H1 (cell line): ENCODE measurements around the gene CBR3. TPM values are rescaled to one million over a fixed set of nuclear protein-coding genes. Genes with fewer than 3 reads are reported as not detected.
A peak's percentile ranks its signal among the peaks of the same experiment; 100 is the strongest.

Experiments used
- CTCF ChIA-PET: fragments of 300-600 bp; sonication (Branson Sonifier 250); formaldehyde crosslinking; loops from one replicate; lab custom pipeline; 2021; ENCODE audit not compliant: partially characterized antibody; lab: Charles Lee
- POLR2A ChIA-PET: fragments of 300-600 bp; sonication (Branson Sonifier 250); formaldehyde crosslinking; loops from one replicate; lab custom pipeline; 2021; ENCODE audit warnings: inconsistent platforms; ENCODE audit not compliant: partially characterized antibody; lab: Charles Lee
- DNase-seq, 2 experiments: peaks; one replicate each; pipeline versions ENCODE4 v3.0.0 to v3.0.0-alpha.2; 2010 to 2022; ENCODE audit warnings: low spot score in 2 of 2, low read depth in 1 of 2, mixed read lengths in 1 of 2
- FAIRE-seq: peaks from 2 replicates; lab custom pipeline; 2011; peaks lifted over from hg19 to GRCh38; lab: Jason Lieb, UNC
- H2AFZ ChIP-seq: 2 replicates; pipeline ENCODE4 v1.8.1; 2012; ENCODE audit warnings: low read length, inconsistent platforms
- H2AK5ac ChIP-seq: 2 replicates; pipeline ENCODE4 v1.6.1; 2013; ENCODE audit warnings: low read depth, low read length
- H2BK120ac ChIP-seq: replicated peaks from 2 replicates; pipeline ENCODE3; 2013; ENCODE audit warnings: low read depth, low read length, inconsistent platforms
- H2BK12ac ChIP-seq: 2 replicates; pipeline ENCODE4 v1.6.1; 2013; ENCODE audit warnings: low read depth, low read length
- H2BK15ac ChIP-seq: 2 replicates; pipeline ENCODE4 v1.6.1; 2013; ENCODE audit warnings: low read length
- H2BK20ac ChIP-seq: 2 replicates; pipeline ENCODE4 v1.6.1; 2013; ENCODE audit warnings: low read length
- H2BK5ac ChIP-seq: 2 replicates; pipeline ENCODE4 v1.6.1; 2013; ENCODE audit warnings: low read depth, low read length
- H3K14ac ChIP-seq: 2 replicates; pipeline ENCODE4 v1.6.1; 2013; ENCODE audit warnings: inconsistent platforms; ENCODE audit not compliant: insufficient read length
- H3K18ac ChIP-seq: 2 replicates; pipeline ENCODE4 v1.6.1; 2013; ENCODE audit warnings: low read length; ENCODE audit errors: extremely low read depth
- H3K23ac ChIP-seq: 2 replicates; pipeline ENCODE4 v1.6.1; 2013; ENCODE audit warnings: inconsistent platforms; ENCODE audit not compliant: insufficient read length
- H3K23me2 ChIP-seq: 2 replicates; pipeline ENCODE4 v1.6.1; 2013; ENCODE audit warnings: low read depth, low read length
- H3K27ac ChIP-seq: 2 replicates; pipeline ENCODE4 v1.6.1; 2011; ENCODE audit warnings: low read depth, low read length, inconsistent platforms
- H3K27me3 ChIP-seq, 4 experiments: replicated peaks in 1 of 4; 1 replicate in 1 of 4; 2 replicates in 3 of 4; pipeline versions ENCODE4 v1.6.1 to v1.8.1; 2011 to 2013; ENCODE audit warnings: low read length in 3 of 4, mild to moderate bottlenecking in 3 of 4, inconsistent platforms in 2 of 4, mixed read lengths in 2 of 4, moderate library complexity in 1 of 4; ENCODE audit not compliant: control insufficient read depth in 3 of 4, insufficient read depth in 3 of 4; ENCODE audit errors: extremely low read depth in 1 of 4
- H3K36me3 ChIP-seq, 4 experiments: 2 replicates each; pipeline versions ENCODE4 v1.6.1 to v1.8.1; 2011 to 2013; ENCODE audit warnings: mild to moderate bottlenecking in 4 of 4, low read length in 3 of 4, moderate library complexity in 2 of 4, control low read depth in 1 of 4, inconsistent platforms in 1 of 4; ENCODE audit not compliant: insufficient read depth in 4 of 4, control insufficient read depth in 2 of 4
- H3K4ac ChIP-seq: replicated peaks from 2 replicates; pipeline ENCODE3; 2013; ENCODE audit warnings: low read length, low read depth, mixed read lengths, inconsistent platforms; ENCODE audit not compliant: insufficient read length
- H3K4me1 ChIP-seq, 4 experiments: replicated peaks in 1 of 4; 1 replicate in 1 of 4; 2 replicates in 3 of 4; pipeline versions ENCODE4 v1.6.1 to v1.8.1; 2011 to 2013; ENCODE audit warnings: low read length in 3 of 4, inconsistent platforms in 2 of 4, mixed read lengths in 1 of 4; ENCODE audit not compliant: insufficient read depth in 4 of 4, control insufficient read depth in 3 of 4
- H3K4me2 ChIP-seq, 2 experiments: 2 replicates each; pipeline versions ENCODE4 v1.6.1 to v1.8.1; 2011 to 2013; ENCODE audit warnings: low read depth in 2 of 2, low read length in 2 of 2, control low read depth in 1 of 2, inconsistent platforms in 1 of 2, mild to moderate bottlenecking in 1 of 2; ENCODE audit not compliant: insufficient read depth in 1 of 2
- H3K4me3 ChIP-seq, 4 experiments: fragments of 200-600, 300-600 bp in 1 of 4; sonication (generic), shearing (Covaris generic), sonication (Bioruptor Twin) in 1 of 4; 2 replicates each; pipeline versions ENCODE4 v1.5.1 to v1.8.1; 2011 to 2016; ENCODE audit warnings: low read length in 4 of 4, low read depth in 3 of 4, control low read depth in 2 of 4, inconsistent platforms in 2 of 4, mild to moderate bottlenecking in 2 of 4, mixed read lengths in 1 of 4, moderate library complexity in 1 of 4; ENCODE audit not compliant: insufficient read depth in 2 of 4; ENCODE audit errors: extremely low read depth in 1 of 4
- H3K56ac ChIP-seq: replicated peaks from 2 replicates; pipeline ENCODE3; 2013; ENCODE audit warnings: low read depth, mild to moderate bottlenecking, mixed read lengths, low read length, inconsistent platforms; ENCODE audit not compliant: insufficient read length
- H3K79me1 ChIP-seq: 2 replicates; pipeline ENCODE4 v1.6.1; 2013; ENCODE audit warnings: low read depth, low read length, control low read depth
- H3K79me2 ChIP-seq, 2 experiments: 2 replicates each; pipeline versions ENCODE4 v1.6.1 to v1.8.1; 2012 to 2013; ENCODE audit warnings: low read length in 2 of 2, mild to moderate bottlenecking in 2 of 2, inconsistent platforms in 1 of 2; ENCODE audit not compliant: insufficient read depth in 2 of 2, control insufficient read depth in 1 of 2
- H3K9ac ChIP-seq, 4 experiments: replicated peaks in 1 of 4; 1 replicate in 1 of 4; 2 replicates in 3 of 4; pipeline versions ENCODE4 v1.6.1 to v1.8.1; 2011 to 2013; ENCODE audit warnings: low read depth in 3 of 4, low read length in 3 of 4, control low read depth in 2 of 4, mild to moderate bottlenecking in 2 of 4, moderate library complexity in 2 of 4, inconsistent platforms in 1 of 4; ENCODE audit errors: extremely low read depth in 1 of 4
- H3K9me3 ChIP-seq, 2 experiments: 2 replicates each; pipeline versions ENCODE4 v1.6.1 to v1.8.1; 2012 to 2013; ENCODE audit warnings: mild to moderate bottlenecking in 2 of 2, moderate library complexity in 2 of 2, control low read depth in 1 of 2, inconsistent platforms in 1 of 2, low read depth in 1 of 2, low read length in 1 of 2, mixed read lengths in 1 of 2; ENCODE audit not compliant: insufficient read depth in 2 of 2
- H4K20me1 ChIP-seq, 2 experiments: replicated peaks in 1 of 2; 2 replicates each; pipeline versions ENCODE3 to v1.8.1; 2011 to 2013; ENCODE audit warnings: inconsistent platforms in 2 of 2, low read length in 2 of 2, mild to moderate bottlenecking in 1 of 2; ENCODE audit not compliant: insufficient read depth in 2 of 2, control insufficient read depth in 1 of 2
- H4K5ac ChIP-seq: 2 replicates; pipeline ENCODE4 v1.6.1; 2013; ENCODE audit warnings: low read length, low read depth, mixed read lengths, inconsistent platforms; ENCODE audit not compliant: insufficient read length
- H4K8ac ChIP-seq: 2 replicates; pipeline ENCODE4 v1.8.0; 2013; ENCODE audit warnings: mild to moderate bottlenecking, moderate library complexity, low read length, inconsistent platforms; ENCODE audit not compliant: insufficient read depth; ENCODE audit errors: extremely low read depth
- H4K91ac ChIP-seq: replicated peaks from 2 replicates; pipeline ENCODE3; 2013; ENCODE audit warnings: low read length, mixed read lengths, inconsistent platforms; ENCODE audit not compliant: insufficient read length
- ASH2L ChIP-seq: fragments of 200-600, 300-600 bp; sonication (generic); IDR thresholded peaks from one replicate; pipeline ENCODE4 v1.7.1; 2017; ENCODE audit warnings: low read length
- BRCA1 ChIP-seq: IDR thresholded peaks from 2 replicates; pipeline ENCODE4 v1.6.1; 2012; ENCODE audit warnings: low read depth, low read length, improper control_type of control experiment
- CTCF ChIP-seq, 3 experiments: IDR thresholded peaks; 1 replicate in 2 of 3; 2 replicates in 1 of 3; pipeline versions ENCODE4 v1.5.1 to v1.6.1; 2011; ENCODE audit warnings: low read length in 3 of 3, mild to moderate bottlenecking in 3 of 3, inconsistent platforms in 2 of 3, low read depth in 1 of 3, moderate library complexity in 1 of 3; ENCODE audit not compliant: insufficient read depth in 1 of 3; ENCODE audit errors: control extremely low read depth in 1 of 3
- KDM5A ChIP-seq: fragments of 200-600 bp; IDR thresholded peaks from 2 replicates; pipeline ENCODE4 v1.7.1; 2012; ENCODE audit warnings: mild to moderate bottlenecking, low read length, inconsistent platforms, mixed read lengths
- SP1 ChIP-seq: IDR thresholded peaks from 2 replicates; pipeline ENCODE4 v1.6.1; 2011; ENCODE audit warnings: low read depth, low read length
- SP2 ChIP-seq: IDR thresholded peaks from 2 replicates; pipeline ENCODE4 v1.6.1; 2012; ENCODE audit warnings: mild to moderate bottlenecking, low read length, inconsistent platforms
- WGBS, 2 experiments: shearing (Covaris generic) in 1 of 2; methylation state at CpG; one replicate each; pipeline versions ENCODE4 v1.1.6 to v1.1.7; 2013 to 2015; ENCODE audit warnings: low lambda C conversion rate in 2 of 2, mixed read lengths in 2 of 2, inconsistent platforms in 1 of 2, low coverage in 1 of 2, missing lambda C conversion rate in 1 of 2; ENCODE audit not compliant: insufficient replicate concordance in 2 of 2, insufficient coverage in 1 of 2, insufficient read length in 1 of 2; ENCODE audit errors: extremely low coverage in 1 of 2, missing lambda C conversion rate in 1 of 2; 5-methylcytosine and 5-hydroxymethylcytosine counted together
- polyA plus RNA-seq, 7 experiments: library from polyadenylated mRNA; depleted of rRNA in 3 of 7; stranded (reverse) in 5 of 7; unstranded in 2 of 7; fragments of >200 nt in 5 of 7; fragments of 200-250 nt in 2 of 7; gene quantifications; 1 replicate in 5 of 7; 2 replicates in 1 of 7; 4 replicates in 1 of 7; pipeline versions ENCODE4 v1.2.1 to v1.2.3, GENCODE V29; 2011 to 2013; ENCODE audit warnings: missing spikeins in 2 of 7, mixed read lengths in 2 of 7
- total RNA-seq: library from RNA; stranded (reverse); fragmentation: NEBNext Ultra II Directional; extraction: Animal tissue kit (Norgen Biotek cat#: 25700); gene quantifications from 2 replicates; pipeline ENCODE4 v1.2.1, GENCODE V29; 2021

The CBR3 gene
- total and polyA plus RNA-seq, 2 of the 8 experiments (the other 6 are each of a cell fraction or from before 2014, with no cell fraction given), result 1.2 to 4.3 TPM

- no peak overlapping the region for H3K4ac ChIP-seq
- H2BK5ac ChIP-seq, result no peak overlapping the region
- no peaks in the 10 kb centered on the region for H3K79me2 ChIP-seq
- H2BK120ac ChIP-seq, result no peak overlapping the region
- H4K20me1 ChIP-seq, result no peaks in the 10 kb centered on the region
- no peak overlapping the region for H2BK12ac ChIP-seq
- no peak overlapping the region for H4K91ac ChIP-seq
- no peak overlapping the region for H3K4me2 ChIP-seq
- no peak overlapping the region for H3K23ac ChIP-seq
- H3K4me1 ChIP-seq, result no peaks in the 10 kb centered on the region
- H2AK5ac ChIP-seq, result no peak overlapping the region
- H3K9me3 ChIP-seq, result no peaks in the 10 kb centered on the region
- H3K36me3 ChIP-seq, result no peaks in the 10 kb centered on the region
- H3K18ac ChIP-seq, result no peak overlapping the region
- H3K14ac ChIP-seq, result no peak overlapping the region
- no peak overlapping the region for H3K27ac ChIP-seq
- no peaks in the 10 kb centered on the region for H3K27me3 ChIP-seq
- no peak overlapping the region for H3K56ac ChIP-seq
- POLR2A ChIA-PET, result interaction anchor here (0.9 to 1.9 kb wide), 5 partner anchors 13 to 1401 kb away, joined by 3 to 5 read pairs (median 3); partner anchors contain the start of genes CBR3 and MORC3
- H3K23me2 ChIP-seq, result no peaks in the 10 kb centered on the region
- CTCF ChIA-PET, result interaction anchor here (0.8 to 3.8 kb wide), 22 partner anchors 9 to 266 kb away, joined by 3 to 22 read pairs (median 4); partner anchors contain the start of genes CBR3 and MORC3
- no peak overlapping the region for H3K9ac ChIP-seq
- H4K8ac ChIP-seq, result no peak overlapping the region
- DNase-seq (no peak), FAIRE-seq (no peak)
- H2AFZ ChIP-seq, result no peak overlapping the region
- WGBS, 2 experiments, result 65% methylated on average over 4 of the region's 4 CpGs; no CpG with 5 or more reads in 1 of the 2 experiments
- H3K4me3 ChIP-seq, result no peak overlapping the region
- no peak overlapping the region for H4K5ac ChIP-seq
- no peak for TF ChIP-seq SP1
- no peak for TF ChIP-seq SP2
- TF ChIP-seq BRCA1, result no peak
- TF ChIP-seq CTCF (IDR thresholded peaks at IDR 0.05; ENCODE audit: control extremely low read depth in 1 of 3, insufficient read depth in 1 of 3, low read depth in 1 of 3, low read length in 3 of 3), result peak in 2 of 3 experiments; percentile 12 to 33; a peak in 1 of 4 replicates
- TF ChIP-seq KDM5A, result no peak
- TF ChIP-seq ASH2L, result no peak
- H2BK20ac ChIP-seq, result no peak overlapping the region
- no peak overlapping the region for H2BK15ac ChIP-seq
- no peaks in the 10 kb centered on the region for H3K79me1 ChIP-seq
Observed at GRCh38 chr21:36122977-36123376, 11.9 kb upstream of the CBR3 start.
